Upper lobe of left lung (tissue), 6 donors: ENCODE measurements around the gene ATPAF1. TPM values are rescaled to one million over a fixed set of nuclear protein-coding genes. Genes with fewer than 3 reads are reported as not detected.
"Not testable (repeated sequence)": the region's sequence is repeated elsewhere in the genome, so short reads cannot be mapped to it uniquely, and the experiment has no call there.

ENCODE experiments used
- ATAC-seq, 2 donors: fragments of 200-7000 bp; cut with Tn5 transposase; one replicate each; pipeline ENCODE4 v1.9.1; 2022; ENCODE audit warnings: mild to moderate bottlenecking in 2 of 2, moderate library complexity in 2 of 2; ENCODE audit not compliant: low FRiP score in 2 of 2
- DNase-seq, 2 donors: peaks; one replicate each; pipeline ENCODE4 v3.0.0-alpha.2; 2019 to 2020
- H3K27ac ChIP-seq, 4 donors: fragments of 200-600 bp; sonication (generic); one replicate each; pipeline ENCODE4 v1.5.1; 2016 to 2019
- H3K27me3 ChIP-seq, 4 donors: fragments of 200-600 bp; sonication (generic); one replicate each; pipeline ENCODE4 v1.5.1; 2017 to 2019
- H3K36me3 ChIP-seq, 4 donors: fragments of 200-600 bp; sonication (generic); one replicate each; pipeline ENCODE4 v1.5.1; 2016 to 2019
- H3K4me1 ChIP-seq, 4 donors: fragments of 200-600 bp; sonication (generic); one replicate each; pipeline ENCODE4 v1.5.1; 2018 to 2019
- H3K4me3 ChIP-seq, 4 donors: fragments of 200-600 bp; sonication (generic); one replicate each; pipeline ENCODE4 v1.5.1; 2017 to 2019; ENCODE audit warnings: mild to moderate bottlenecking in 2 of 4, moderate library complexity in 1 of 4
- H3K9me3 ChIP-seq, 4 donors: fragments of 200-600 bp; sonication (generic); one replicate each; pipeline ENCODE4 v1.5.1; 2018 to 2019
- EP300 ChIP-seq, 4 donors: sonication (generic); formaldehyde crosslinking; IDR thresholded peaks; one replicate each; pipeline ENCODE4 v1.5.1; 2017; ENCODE audit warnings: antibody characterized with exemption in 4 of 4, control low read depth in 2 of 4
- POLR2A ChIP-seq, 4 donors: fragments of 450-650 bp; IDR thresholded peaks; one replicate each; pipeline ENCODE4 v1.5.1; 2016 to 2017; ENCODE audit warnings: antibody characterized with exemption in 4 of 4, mild to moderate bottlenecking in 2 of 4
- POLR2AphosphoS5 ChIP-seq, 2 donors: sonication (generic); formaldehyde crosslinking; IDR thresholded peaks; one replicate each; pipeline ENCODE4 v1.5.1; 2017; ENCODE audit warnings: antibody characterized with exemption in 2 of 2
- WGBS, 2 donors: methylation state at CpG; one replicate each; pipeline ENCODE4 v1.1.5; 2017 to 2018; 5-methylcytosine and 5-hydroxymethylcytosine counted together
- total RNA-seq, 6 donors: library from RNA; depleted of rRNA in 4 of 6; stranded (reverse); fragments of >200 nt in 4 of 6; gene quantifications; one replicate each; pipeline versions ENCODE4 v1.1.0 to v1.2.1, GENCODE V29; 2016 to 2021
- TF ChIP-seq, protein P1 (sequence below), 6 experiments: fragments of 450-650 bp in 4 of 6; fragments of 200-600 bp in 2 of 6; sonication (generic) in 2 of 6; IDR thresholded peaks; one replicate each; pipeline ENCODE4 v1.5.1; 2016 to 2019; ENCODE audit warnings: antibody characterized with exemption in 6 of 6
- donor health status: DM: no; HTN: no; CAD: no; lungs with moderate emphysema.
- donor health status: DM: no; HTN: yes; CAD: no; lungs with severe emphysema.

ATPAF1 gene
- total RNA-seq, 6 donors from 2014 or later = 26.2 to 39.6 (median 34.3) TPM

DNA sequence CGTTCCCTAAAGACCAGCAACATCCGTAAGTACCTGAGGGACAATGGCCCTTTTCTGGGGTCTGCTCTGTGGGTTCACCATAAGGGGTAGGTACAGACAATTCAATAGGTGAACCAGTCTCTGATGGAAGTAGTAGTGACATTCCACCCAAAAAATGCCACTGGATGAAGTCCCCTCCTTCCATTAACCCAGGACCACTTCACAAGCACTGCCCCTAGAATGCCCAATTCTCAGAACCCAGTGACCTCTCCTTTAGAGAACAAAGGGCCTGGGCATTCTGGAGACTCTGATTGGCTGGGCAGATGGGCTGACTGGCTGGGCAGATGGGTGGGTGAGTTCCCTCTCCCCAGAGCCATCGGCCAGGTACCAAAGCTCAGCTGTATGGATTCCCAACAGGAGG, 3.4 kb upstream of the ATPAF1 start, which contains the start of gene TEX38:
Gene TEX38, plus strand, starts transcription at position 301 of the 400 bp plus-strand sequence. Its CDS starts 81 bp downstream, at position 382.
- 86% methylated on average over 3 of the region's 3 CpGs for WGBS, 2 donors
- Histone ChIP-seq H3K9me3 (no peaks in the 10 kb centered on the region), H3K27ac (no peak within 1 kb of the TSS), H3K4me1 (peaks cover 10 to 22% (median 12%) of the 10 kb centered on the region in 4 donors), H3K36me3 (peaks cover 0 to 21% (median 8%) of the 10 kb centered on the region in 4 donors), H3K4me3 (no peak within 1 kb of the TSS), H3K27me3 (no peaks in the 10 kb centered on the region)
- ATAC-seq (no peak), DNase-seq (no peak)
- TF ChIP-seq, protein P1, sequence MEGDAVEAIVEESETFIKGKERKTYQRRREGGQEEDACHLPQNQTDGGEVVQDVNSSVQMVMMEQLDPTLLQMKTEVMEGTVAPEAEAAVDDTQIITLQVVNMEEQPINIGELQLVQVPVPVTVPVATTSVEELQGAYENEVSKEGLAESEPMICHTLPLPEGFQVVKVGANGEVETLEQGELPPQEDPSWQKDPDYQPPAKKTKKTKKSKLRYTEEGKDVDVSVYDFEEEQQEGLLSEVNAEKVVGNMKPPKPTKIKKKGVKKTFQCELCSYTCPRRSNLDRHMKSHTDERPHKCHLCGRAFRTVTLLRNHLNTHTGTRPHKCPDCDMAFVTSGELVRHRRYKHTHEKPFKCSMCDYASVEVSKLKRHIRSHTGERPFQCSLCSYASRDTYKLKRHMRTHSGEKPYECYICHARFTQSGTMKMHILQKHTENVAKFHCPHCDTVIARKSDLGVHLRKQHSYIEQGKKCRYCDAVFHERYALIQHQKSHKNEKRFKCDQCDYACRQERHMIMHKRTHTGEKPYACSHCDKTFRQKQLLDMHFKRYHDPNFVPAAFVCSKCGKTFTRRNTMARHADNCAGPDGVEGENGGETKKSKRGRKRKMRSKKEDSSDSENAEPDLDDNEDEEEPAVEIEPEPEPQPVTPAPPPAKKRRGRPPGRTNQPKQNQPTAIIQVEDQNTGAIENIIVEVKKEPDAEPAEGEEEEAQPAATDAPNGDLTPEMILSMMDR (IDR thresholded peaks at IDR 0.05) = no peak
- no peak for TF ChIP-seq POLR2A (IDR thresholded peaks at IDR 0.05)
- no peak for TF ChIP-seq POLR2AphosphoS5 (IDR thresholded peaks at IDR 0.05)
- no peak for TF ChIP-seq EP300 (IDR thresholded peaks at IDR 0.05)

DNA sequence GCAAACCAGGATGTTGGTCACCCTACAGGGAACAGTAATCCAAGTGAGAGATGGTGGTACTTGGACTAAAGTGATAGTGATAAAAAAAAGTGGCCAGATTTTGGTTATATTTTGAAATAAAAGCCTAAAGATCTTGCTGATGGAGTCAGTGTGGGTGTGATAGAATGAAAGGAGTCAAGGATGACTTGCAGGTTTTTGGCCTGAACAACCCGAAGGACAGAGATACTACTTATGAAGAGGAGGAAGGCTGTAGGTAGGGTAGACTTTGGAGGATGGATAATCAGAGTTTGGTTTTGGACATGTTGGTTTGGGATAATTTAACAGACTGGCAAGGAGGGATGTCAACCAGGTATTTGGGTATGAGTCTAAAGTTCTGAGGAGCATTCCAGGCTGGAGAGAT, 2.0 kb upstream of the ATPAF1 start:
- Histone ChIP-seq H3K27me3 (no peaks in the 10 kb centered on the region), H3K36me3 (peaks cover 0 to 10% (median 4%) of the 10 kb centered on the region in 4 donors), H3K4me3 (no peak overlapping the region), H3K9me3 (no peaks in the 10 kb centered on the region), H3K27ac (no peak overlapping the region), H3K4me1 (peaks cover 17 to 30% (median 18%) of the 10 kb centered on the region in 4 donors)
- TF ChIP-seq EP300 (IDR thresholded peaks at IDR 0.05) = no peak
- TF ChIP-seq, protein P1 (IDR thresholded peaks at IDR 0.05) = no peak
- ATAC-seq = no peak
- no peak for DNase-seq
- 77 to 82% methylated on average over 1 of the region's 1 CpG for WGBS, 2 donors

DNA sequence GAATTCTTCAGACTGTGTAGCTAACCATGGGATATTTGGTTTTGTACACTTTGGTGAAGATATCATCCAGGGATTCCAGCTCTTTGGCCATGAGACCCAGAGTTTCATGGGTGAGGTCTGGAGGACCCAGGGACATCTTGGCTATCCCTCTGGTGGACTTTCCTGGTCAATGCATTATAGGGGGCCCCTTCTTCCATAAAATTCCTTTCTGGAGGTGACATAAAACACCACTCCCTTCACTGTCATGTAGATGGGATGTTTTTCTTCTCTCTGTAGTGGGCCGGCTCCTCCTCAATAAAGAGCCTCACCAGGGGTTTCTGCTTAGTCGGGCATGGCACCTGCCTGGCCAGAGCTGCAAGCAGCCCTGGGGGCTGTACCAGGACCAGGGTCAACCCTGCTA, 2.2 kb downstream of the ATPAF1 start:
- peaks cover 17 to 30% (median 18%) of the 10 kb centered on the region in 4 donors for H3K4me1 ChIP-seq
- no peak for TF ChIP-seq POLR2AphosphoS5 (IDR thresholded peaks at IDR 0.05)
- no peak for TF ChIP-seq EP300 (IDR thresholded peaks at IDR 0.05)
- TF ChIP-seq, protein P1 (IDR thresholded peaks at IDR 0.05) = no peak
- no peak for TF ChIP-seq POLR2A (IDR thresholded peaks at IDR 0.05)
- H3K27me3 ChIP-seq = no peaks in the 10 kb centered on the region
- DNase-seq (peak in 1 of 2 donors; percentile 13), ATAC-seq (no peak)
- no peak overlapping the region for H3K27ac ChIP-seq
- H3K4me3 ChIP-seq = no peak overlapping the region
- 80 to 88% methylated on average over 2 of the region's 2 CpGs for WGBS, 2 donors
- peaks cover 0 to 21% (median 3%) of the 10 kb centered on the region in 4 donors for H3K36me3 ChIP-seq
- no peaks in the 10 kb centered on the region for H3K9me3 ChIP-seq

DNA sequence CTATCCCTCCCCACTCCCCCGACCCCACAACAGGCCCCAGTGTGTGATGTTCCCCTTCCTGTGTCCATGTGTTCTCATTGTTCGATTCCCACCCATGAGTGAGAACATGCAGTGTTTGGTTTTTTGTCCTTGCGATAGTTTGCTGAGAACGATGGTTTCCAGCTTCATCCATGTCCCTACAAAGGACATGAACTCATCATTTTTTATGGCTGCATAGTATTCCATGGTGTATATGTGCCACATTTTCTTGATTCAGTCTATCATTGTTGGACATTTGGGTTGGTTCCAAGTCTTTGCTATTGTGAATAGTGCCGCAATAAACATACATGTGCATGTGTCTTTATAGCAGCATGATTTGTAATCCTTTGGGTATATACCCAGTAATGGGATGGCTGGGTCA, 5.2 kb downstream of the ATPAF1 start:
- Histone ChIP-seq H3K36me3 (peaks cover 0 to 34% (median 6%) of the 10 kb centered on the region in 4 donors), H3K4me1 (peaks cover 17 to 22% (median 18%) of the 10 kb centered on the region in 4 donors)
- H3K4me3 ChIP-seq, H3K9me3 ChIP-seq, H3K27ac ChIP-seq, H3K27me3 ChIP-seq, DNase-seq, ATAC-seq: not testable (repeated sequence)
- 89 to 95% methylated on average over 5 of the region's 5 CpGs for WGBS, 2 donors

DNA sequence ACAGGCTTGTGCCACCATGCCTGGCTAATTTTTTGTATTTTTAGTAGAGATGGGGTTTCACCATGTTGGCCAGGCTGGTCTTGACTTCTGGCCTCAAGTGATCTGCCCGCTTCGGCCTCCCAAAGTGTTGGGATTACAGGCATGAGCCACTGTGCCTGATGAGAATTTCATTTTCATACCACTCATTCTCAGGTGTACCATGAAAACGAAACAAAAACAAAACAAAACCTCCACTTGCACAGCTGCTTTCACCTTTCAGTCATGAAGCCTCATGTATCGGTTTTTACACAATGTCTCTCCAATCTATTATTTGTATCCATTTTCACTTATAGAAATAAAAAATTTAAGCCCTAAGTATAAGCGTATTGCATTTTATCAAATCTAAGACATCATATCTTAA, 8.0 kb downstream of the ATPAF1 start:
- H3K4me3 ChIP-seq, DNase-seq, H3K27me3 ChIP-seq, H3K9me3 ChIP-seq, ATAC-seq, H3K27ac ChIP-seq, H3K4me1 ChIP-seq: not testable (repeated sequence)
- 93 to 94% methylated on average over 5 of the region's 5 CpGs for WGBS, 2 donors
- peaks cover 5 to 58% (median 12%) of the 10 kb centered on the region in 4 donors for H3K36me3 ChIP-seq

DNA sequence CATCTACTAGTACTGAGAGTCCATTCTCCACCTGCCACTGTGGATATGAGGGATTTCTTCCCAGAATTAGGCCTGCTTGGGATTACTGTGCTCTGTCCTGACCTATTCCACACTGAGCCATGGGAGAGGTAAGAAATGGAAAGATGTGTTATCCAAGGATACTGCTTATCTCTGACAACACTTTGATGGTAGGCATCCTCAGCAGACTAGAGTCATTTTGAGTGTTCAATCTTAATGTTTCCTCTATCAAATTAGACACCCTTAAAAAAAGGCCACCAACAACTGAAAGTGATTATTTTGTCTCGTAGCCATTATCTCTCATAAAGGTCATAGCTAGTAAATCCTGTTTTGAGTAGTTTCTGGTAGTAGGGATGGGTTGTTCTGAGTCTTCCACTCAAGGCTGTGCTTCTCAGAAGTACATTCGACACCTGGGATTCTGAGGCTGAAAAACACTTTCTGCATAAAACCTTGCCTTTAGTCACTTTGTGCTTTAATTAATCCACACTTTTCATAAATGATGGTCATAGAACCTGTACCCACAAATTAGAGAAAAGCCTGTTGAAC, 8.8 kb downstream of the ATPAF1 start:
- Histone ChIP-seq H3K36me3 (peaks cover 5 to 57% (median 13%) of the 10 kb centered on the region in 4 donors), H3K27me3 (no peaks in the 10 kb centered on the region), H3K9me3 (no peaks in the 10 kb centered on the region), H3K4me1 (no peaks in the 10 kb centered on the region), H3K4me3 (no peak overlapping the region), H3K27ac (no peak overlapping the region)
- no peak for DNase-seq
- 75 to 91% methylated on average over 2 of the region's 2 CpGs for WGBS, 2 donors
- no peak for ATAC-seq
- TF ChIP-seq POLR2A (IDR thresholded peaks at IDR 0.05) = no peak
- TF ChIP-seq, protein P1 (IDR thresholded peaks at IDR 0.05) = no peak
- TF ChIP-seq POLR2AphosphoS5 (IDR thresholded peaks at IDR 0.05) = no peak
- TF ChIP-seq EP300 (IDR thresholded peaks at IDR 0.05) = no peak
